NB4 (cell line): Measurements from ENCODE around the gene TNFAIP2.
"Not testable (repeated sequence)": the region's sequence is repeated elsewhere in the genome, so short reads cannot be mapped to it uniquely, and the experiment has no call there.

Experiments used
- DNase-seq: peaks from one replicate; pipeline ENCODE4 v3.0.0; 2010; ENCODE audit warnings: low read depth
- H3K4me3 ChIP-seq: one replicate; pipeline ENCODE4 v1.5.1; 2011; ENCODE audit warnings: mild to moderate bottlenecking, low read depth, low read length, moderate library complexity
- CTCF ChIP-seq: IDR thresholded peaks from one replicate; pipeline ENCODE4 v1.5.1; 2012; ENCODE audit warnings: low read depth, low read length
- MYC ChIP-seq: IDR thresholded peaks from 2 replicates; pipeline ENCODE4 v1.6.1; 2011; ENCODE audit warnings: low read depth, low read length
- POLR2A ChIP-seq: IDR thresholded peaks from 2 replicates; pipeline ENCODE4 v1.6.1; 2011; ENCODE audit warnings: mild to moderate bottlenecking; ENCODE audit not compliant: insufficient read length; ENCODE audit errors: extremely low read depth
- TF ChIP-seq, protein P1 (sequence below): IDR thresholded peaks from 2 replicates; pipeline ENCODE4 v1.6.1; 2011; ENCODE audit warnings: low read depth, low read length

Gene TNFAIP2

GRCh38 chr14:103144085-103144484 lies 20.8 kb downstream of the TNFAIP2 start:
- no peak for DNase-seq
- H3K4me3 ChIP-seq: no peak overlapping the region
- TF ChIP-seq MYC (no peak), CTCF (no peak), POLR2A (no peak)
- TF ChIP-seq, protein P1, sequence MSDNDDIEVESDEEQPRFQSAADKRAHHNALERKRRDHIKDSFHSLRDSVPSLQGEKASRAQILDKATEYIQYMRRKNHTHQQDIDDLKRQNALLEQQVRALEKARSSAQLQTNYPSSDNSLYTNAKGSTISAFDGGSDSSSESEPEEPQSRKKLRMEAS: no peak

- TF ChIP-seq CTCF: no peak
- no peak for TF ChIP-seq MYC
- TF ChIP-seq, protein P1: no peak
- no peak for TF ChIP-seq POLR2A
These were observed 23.0 kb downstream of the TNFAIP2 start for GRCh38 chr14:103146141-103146709.

GRCh38 chr14:103149351-103150237 lies 26.3 kb downstream of the TNFAIP2 start:
- no peak for DNase-seq
- H3K4me3 ChIP-seq: no peak overlapping the region
- TF ChIP-seq CTCF (no peak), MYC (no peak), POLR2A (no peak)
- TF ChIP-seq, protein P1: no peak

More at GRCh38 chr14:103146141-103146709, 23.0 kb downstream of the TNFAIP2 start:
- no peak for DNase-seq
- H3K4me3 ChIP-seq: no peak overlapping the region

DNA sequence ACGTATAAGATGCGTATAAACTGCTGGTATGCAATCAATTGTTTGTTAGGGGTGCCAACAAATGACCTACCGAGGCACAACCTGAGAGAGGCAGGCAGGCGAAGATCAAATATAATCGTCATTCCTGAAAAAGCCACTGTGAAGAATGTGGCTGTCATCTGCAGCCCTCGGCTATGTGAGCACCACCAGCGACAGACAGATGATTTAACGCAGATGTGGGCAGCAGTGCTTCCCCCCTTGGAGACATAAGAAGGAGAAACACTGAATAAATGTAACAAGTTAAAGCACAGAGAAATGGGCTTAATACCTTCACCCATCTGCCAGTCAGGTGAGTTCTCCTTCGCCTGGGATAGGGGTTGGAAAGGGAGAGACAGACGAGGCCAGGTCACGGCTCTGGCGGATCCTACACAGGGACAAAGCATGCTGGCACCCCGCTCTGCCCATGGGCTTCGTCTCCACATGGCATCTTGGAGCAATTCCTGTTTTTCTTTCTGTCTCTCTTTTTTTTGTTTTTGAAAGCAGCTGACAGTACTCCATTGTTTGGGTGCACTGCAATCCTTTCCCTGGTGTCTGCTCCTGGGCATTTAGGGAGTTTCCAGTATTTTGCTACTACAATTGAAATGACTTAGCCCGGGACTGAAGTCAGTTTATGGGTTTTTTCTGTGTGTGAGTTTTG lies 28.1 kb downstream of the TNFAIP2 start:
- TF ChIP-seq POLR2A: no peak
- H3K4me3 ChIP-seq: no peak overlapping the region
- DNase-seq: no peak

GRCh38 chr14:103155010-103155409 lies 31.7 kb downstream of the TNFAIP2 start:
- peak; percentile 45 for DNase-seq
- no peak overlapping the region for H3K4me3 ChIP-seq
- no peak for TF ChIP-seq MYC
- no peak for TF ChIP-seq POLR2A
- TF ChIP-seq, protein P1: no peak
- TF ChIP-seq CTCF: no peak

- DNase-seq, H3K4me3 ChIP-seq: not testable (repeated sequence)
These were observed 32.2 kb downstream of the TNFAIP2 start for GRCh38 chr14:103155416-103155815.
